Neural cell (in vitro differentiated cells): ENCODE measurements around the gene MACF1. TPM values are rescaled to one million over a fixed set of nuclear protein-coding genes. Genes with fewer than 3 reads are reported as not detected.

Experiments used
- H2AFZ ChIP-seq: fragments of 200-600, 300-800 bp; sonication (generic), shearing (Covaris generic); 2 replicates; pipeline ENCODE4 v1.6.0; 2014; ENCODE audit warnings: low read depth, mild to moderate bottlenecking, antibody characterized with exemption, low read length, moderate library complexity
- H3F3A ChIP-seq: fragments of 200-600 bp; shearing (Covaris generic); 2 replicates; pipeline ENCODE4 v1.6.1; 2016; ENCODE audit warnings: mild to moderate bottlenecking, moderate library complexity, mixed read lengths, antibody characterized with exemption, low read length; ENCODE audit not compliant: insufficient read depth, poor library complexity, severe bottlenecking
- H3K27ac ChIP-seq: fragments of 200-600, 300-800 bp; sonication (generic), shearing (Covaris generic); 2 replicates; pipeline ENCODE4 v1.5.1; 2014; ENCODE audit warnings: mild to moderate bottlenecking, low read length, moderate library complexity
- H3K27me3 ChIP-seq: fragments of 300-800, 200-600 bp; sonication (generic), shearing (Covaris generic); 2 replicates; pipeline ENCODE4 v1.6.0; 2014; ENCODE audit warnings: mild to moderate bottlenecking, low read depth, low read length, moderate library complexity; ENCODE audit not compliant: insufficient read depth
- H3K36me3 ChIP-seq: fragments of 300-800, 200-600 bp; sonication (generic), shearing (Covaris generic); 2 replicates; pipeline ENCODE4 v1.5.1; 2014; ENCODE audit warnings: mild to moderate bottlenecking, antibody characterized with exemption, low read length, moderate library complexity; ENCODE audit not compliant: insufficient read depth
- H3K4me2 ChIP-seq: fragments of 300-800, 200-600 bp; sonication (generic), shearing (Covaris generic); 2 replicates; pipeline ENCODE4 v1.6.0; 2014; ENCODE audit warnings: mild to moderate bottlenecking, low read length
- H3K4me3 ChIP-seq: fragments of 300-800, 200-600 bp; sonication (generic), shearing (Covaris generic); 2 replicates; pipeline ENCODE4 v1.5.1; 2014; ENCODE audit warnings: mild to moderate bottlenecking, low read length, moderate library complexity
- H3K79me2 ChIP-seq: fragments of 200-600 bp; shearing (Covaris generic); replicated peaks from 2 replicates; pipeline ENCODE4 v1.6.0; 2014; ENCODE audit warnings: mild to moderate bottlenecking, low read length, moderate library complexity; ENCODE audit not compliant: insufficient read depth
- H3K9ac ChIP-seq: fragments of 300-800, 200-600 bp; sonication (generic), shearing (Covaris generic); 2 replicates; pipeline ENCODE4 v1.6.1; 2016; ENCODE audit warnings: mild to moderate bottlenecking, low read length, mixed read lengths
- H3K9me2 ChIP-seq: fragments of 200-600 bp; shearing (Covaris generic); 2 replicates; pipeline ENCODE4 v1.6.1; 2016; ENCODE audit warnings: mild to moderate bottlenecking, low read length, mixed read lengths; ENCODE audit not compliant: insufficient read depth
- H3K9me3 ChIP-seq: fragments of 200-600, 300-800 bp; sonication (generic), shearing (Covaris generic); 2 replicates; pipeline ENCODE4 v1.6.1; 2016; ENCODE audit warnings: mild to moderate bottlenecking, mixed run types, low read length, moderate library complexity, mixed read lengths
- H4K20me1 ChIP-seq: fragments of 200-600 bp; shearing (Covaris generic); 2 replicates; pipeline ENCODE4 v1.6.1; 2016; ENCODE audit warnings: mild to moderate bottlenecking, mixed run types; ENCODE audit not compliant: insufficient read depth
- CTCF ChIP-seq: fragments of 450-650 bp; IDR thresholded peaks from 2 replicates; pipeline ENCODE4 v1.5.1; 2014; ENCODE audit warnings: antibody characterized with exemption, mild to moderate bottlenecking, moderate library complexity; ENCODE audit not compliant: poor library complexity, severe bottlenecking
- EP300 ChIP-seq: fragments of 450-650 bp; conservative IDR thresholded peaks from 2 replicates; pipeline ENCODE4 v1.6.1; 2014; ENCODE audit warnings: antibody characterized with exemption, mild to moderate bottlenecking, moderate library complexity; ENCODE audit not compliant: poor library complexity, severe bottlenecking
- EZH2 ChIP-seq: fragments of 200-600, 300-800 bp; shearing (Covaris generic), sonication (generic); IDR thresholded peaks from 2 replicates; pipeline ENCODE4 v1.6.1; 2014; ENCODE audit warnings: antibody characterized with exemption, low read length, borderline replicate concordance, mild to moderate bottlenecking; ENCODE audit not compliant: insufficient read depth, poor library complexity, severe bottlenecking
- MXI1 ChIP-seq: fragments of 450-650 bp; conservative IDR thresholded peaks from 2 replicates; pipeline ENCODE4 v1.6.1; 2014; ENCODE audit warnings: antibody characterized with exemption, mild to moderate bottlenecking; ENCODE audit not compliant: poor library complexity, severe bottlenecking
- POLR2AphosphoS5 ChIP-seq: IDR thresholded peaks from 2 replicates; pipeline ENCODE4 v1.6.1; 2012
- RAD21 ChIP-seq: fragments of 450-650 bp; conservative IDR thresholded peaks from 2 replicates; pipeline ENCODE4 v1.6.1; 2014; ENCODE audit warnings: antibody characterized with exemption, mild to moderate bottlenecking, moderate library complexity
- REST ChIP-seq: IDR thresholded peaks from 2 replicates; pipeline ENCODE4 v1.6.1; 2012; ENCODE audit warnings: borderline replicate concordance
- SMC3 ChIP-seq: fragments of 450-650 bp; conservative IDR thresholded peaks from 2 replicates; pipeline ENCODE4 v1.6.1; 2014; ENCODE audit warnings: antibody characterized with exemption, mild to moderate bottlenecking, moderate library complexity; ENCODE audit not compliant: poor library complexity
- TAF1 ChIP-seq: IDR thresholded peaks from 2 replicates; pipeline ENCODE4 v1.6.1; 2012; ENCODE audit warnings: low read depth
- polyA plus RNA-seq: library from polyadenylated mRNA; depleted of rRNA; stranded (reverse); fragments of >200 nt; gene quantifications from 2 replicates; pipeline ENCODE4 v1.2.3, GENCODE V29; 2014

The MACF1 gene
- polyA plus RNA-seq, 1 donor from 2014 or later = 176 TPM

- no peak for TF ChIP-seq TAF1
- no peak for TF ChIP-seq CTCF
- no peak for TF ChIP-seq EZH2
- no peak for TF ChIP-seq MXI1
- no peak for TF ChIP-seq EP300
- TF ChIP-seq SMC3 = no peak
- TF ChIP-seq RAD21 = no peak
- no peak for TF ChIP-seq POLR2AphosphoS5
- no peak for TF ChIP-seq REST
- Histone ChIP-seq H3K4me3 (no peak overlapping the region), H4K20me1 (no peaks in the 10 kb centered on the region), H3K9ac (no peak overlapping the region), H3F3A (no peaks in the 10 kb centered on the region), H3K27me3 (no peaks in the 10 kb centered on the region), H3K4me2 (no peak overlapping the region), H2AFZ (no peak overlapping the region), H3K9me3 (no peaks in the 10 kb centered on the region), H3K36me3 (peaks cover 36% of the 10 kb centered on the region), H3K79me2 (no peaks in the 10 kb centered on the region), H3K9me2 (no peaks in the 10 kb centered on the region), H3K27ac (no peak overlapping the region)
These were observed 84.4 kb downstream of the MACF1 start for GRCh38 chr1:39288735-39289465.

GRCh38 chr1:39292401-39292800 is 87.9 kb downstream of the MACF1 start:
- Histone ChIP-seq H3K36me3 (peaks cover 38% of the 10 kb centered on the region), H3F3A (no peaks in the 10 kb centered on the region)

More at GRCh38 chr1:39292401-39292800, 87.9 kb downstream of the MACF1 start:
- Histone ChIP-seq H3K4me3 (no peak overlapping the region), H3K27ac (no peak overlapping the region), H3K4me2 (no peak overlapping the region), H3K9me3 (no peaks in the 10 kb centered on the region), H3K79me2 (no peaks in the 10 kb centered on the region), H3K9ac (no peak overlapping the region), H3K9me2 (no peaks in the 10 kb centered on the region), H3K27me3 (no peaks in the 10 kb centered on the region), H2AFZ (no peak overlapping the region), H4K20me1 (no peaks in the 10 kb centered on the region)
- TF ChIP-seq EP300 (no peak), MXI1 (no peak), POLR2AphosphoS5 (no peak), SMC3 (no peak)
